Astrocyte (in vitro differentiated cells and primary cell): ENCODE results near the gene LGALS9B. TPM values are rescaled to one million over a fixed set of nuclear protein-coding genes. Genes with fewer than 3 reads are reported as not detected.
"Not testable (repeated sequence)": the region's sequence is repeated elsewhere in the genome, so short reads cannot be mapped to it uniquely, and the experiment has no call there.

Experiments
- DNase-seq: peaks from one replicate; pipeline ENCODE4 v3.0.0-alpha.2; 2010; ENCODE audit warnings: low read depth
- FAIRE-seq: peaks from 2 replicates; lab custom pipeline; 2011; peaks lifted over from hg19 to GRCh38; lab: Jason Lieb, UNC
- H2AFZ ChIP-seq: 2 replicates; pipeline ENCODE4 v1.6.0; 2012; ENCODE audit warnings: low read depth, low read length, inconsistent platforms
- H3K27ac ChIP-seq: 2 replicates; pipeline ENCODE4 v1.5.1; 2011; ENCODE audit warnings: low read depth, low read length, inconsistent platforms
- H3K27me3 ChIP-seq: 2 replicates; pipeline ENCODE4 v1.6.0; 2011; ENCODE audit warnings: low read length, inconsistent platforms; ENCODE audit not compliant: insufficient read depth
- H3K36me3 ChIP-seq: 2 replicates; pipeline ENCODE4 v1.5.1; 2011; ENCODE audit warnings: low read length, inconsistent platforms; ENCODE audit not compliant: insufficient read depth
- H3K4me1 ChIP-seq: 2 replicates; pipeline ENCODE4 v1.5.1; 2011; ENCODE audit warnings: low read length, inconsistent platforms; ENCODE audit not compliant: insufficient read depth
- H3K4me2 ChIP-seq: 2 replicates; pipeline ENCODE4 v1.6.0; 2012; ENCODE audit warnings: low read length, inconsistent platforms
- H3K4me3 ChIP-seq: 2 replicates; pipeline ENCODE4 v1.5.1; 2011; ENCODE audit warnings: low read depth, mild to moderate bottlenecking, low read length, inconsistent platforms; ENCODE audit not compliant: insufficient read depth
- H3K79me2 ChIP-seq: 2 replicates; pipeline ENCODE4 v1.6.0; 2012; ENCODE audit warnings: mild to moderate bottlenecking, low read length, inconsistent platforms; ENCODE audit not compliant: insufficient read depth
- H3K9ac ChIP-seq: 2 replicates; pipeline ENCODE4 v1.6.0; 2012; ENCODE audit warnings: mild to moderate bottlenecking, low read length, inconsistent platforms
- H3K9me3 ChIP-seq: 2 replicates; pipeline ENCODE4 v1.5.1; 2012; ENCODE audit warnings: low read depth, mild to moderate bottlenecking, low read length, inconsistent platforms; ENCODE audit not compliant: insufficient read depth
- H4K20me1 ChIP-seq: 2 replicates; pipeline ENCODE4 v1.6.0; 2012; ENCODE audit warnings: low read length, inconsistent platforms; ENCODE audit not compliant: insufficient read depth
- H3K27ac Mint-ChIP-seq: one replicate; pipeline ENCODE4 v1.8.0; 2021; ENCODE audit warnings: mild to moderate bottlenecking, mixed read lengths; ENCODE audit not compliant: unreplicated experiment
- H3K27me3 Mint-ChIP-seq: one replicate; pipeline ENCODE4 v1.8.0; 2021; ENCODE audit warnings: low read depth, mixed read lengths; ENCODE audit not compliant: unreplicated experiment
- H3K36me3 Mint-ChIP-seq: one replicate; pipeline ENCODE4 v1.8.0; 2021; ENCODE audit warnings: low read depth, mixed read lengths; ENCODE audit not compliant: unreplicated experiment
- H3K4me1 Mint-ChIP-seq: one replicate; pipeline ENCODE4 v1.8.0; 2021; ENCODE audit warnings: low read depth, mixed read lengths; ENCODE audit not compliant: unreplicated experiment
- H3K4me3 Mint-ChIP-seq: one replicate; pipeline ENCODE4 v1.8.0; 2021; ENCODE audit warnings: mild to moderate bottlenecking, moderate library complexity, mixed read lengths; ENCODE audit not compliant: unreplicated experiment
- H3K9me3 Mint-ChIP-seq: one replicate; pipeline ENCODE4 v1.8.0; 2021; ENCODE audit warnings: mild to moderate bottlenecking, mixed read lengths; ENCODE audit not compliant: unreplicated experiment
- total RNA-seq: library from RNA; stranded (reverse); gene quantifications from 2 replicates; pipeline ENCODE4 v1.2.1, GENCODE V29; 2021

Gene LGALS9B
- total RNA-seq, 1 donor from 2014 or later = not detected

DNA sequence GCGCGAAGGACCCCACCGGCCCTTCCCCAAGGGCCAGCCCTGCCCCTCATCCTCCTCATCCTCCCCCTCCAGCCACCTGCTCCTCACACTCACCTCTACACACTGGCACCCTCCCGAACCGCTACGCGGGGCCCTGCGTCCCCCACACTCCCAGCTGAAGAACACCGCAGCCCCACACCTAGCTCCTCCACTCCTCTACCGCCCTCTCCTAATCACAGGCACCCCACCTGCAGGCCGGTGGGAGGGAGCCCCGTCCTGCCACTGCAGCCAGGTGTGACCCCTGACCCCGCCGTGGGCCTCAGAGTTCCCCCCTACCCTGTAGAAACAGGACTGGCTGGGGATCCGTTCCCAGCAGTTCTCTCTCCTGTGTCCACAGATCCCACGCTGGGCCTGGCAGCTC lies 38.0 kb upstream of the LGALS9B start:
- H3K4me2 ChIP-seq, H4K20me1 ChIP-seq, H3K4me3 Mint-ChIP-seq, H3K36me3 ChIP-seq, FAIRE-seq, H3K27ac Mint-ChIP-seq, H3K9ac ChIP-seq, H3K4me3 ChIP-seq, H3K27me3 ChIP-seq, H3K27me3 Mint-ChIP-seq, H3K9me3 ChIP-seq, H3K9me3 Mint-ChIP-seq, H3K4me1 Mint-ChIP-seq, DNase-seq, H3K27ac ChIP-seq, H2AFZ ChIP-seq, H3K36me3 Mint-ChIP-seq, H3K4me1 ChIP-seq, H3K79me2 ChIP-seq: not testable (repeated sequence)

DNA sequence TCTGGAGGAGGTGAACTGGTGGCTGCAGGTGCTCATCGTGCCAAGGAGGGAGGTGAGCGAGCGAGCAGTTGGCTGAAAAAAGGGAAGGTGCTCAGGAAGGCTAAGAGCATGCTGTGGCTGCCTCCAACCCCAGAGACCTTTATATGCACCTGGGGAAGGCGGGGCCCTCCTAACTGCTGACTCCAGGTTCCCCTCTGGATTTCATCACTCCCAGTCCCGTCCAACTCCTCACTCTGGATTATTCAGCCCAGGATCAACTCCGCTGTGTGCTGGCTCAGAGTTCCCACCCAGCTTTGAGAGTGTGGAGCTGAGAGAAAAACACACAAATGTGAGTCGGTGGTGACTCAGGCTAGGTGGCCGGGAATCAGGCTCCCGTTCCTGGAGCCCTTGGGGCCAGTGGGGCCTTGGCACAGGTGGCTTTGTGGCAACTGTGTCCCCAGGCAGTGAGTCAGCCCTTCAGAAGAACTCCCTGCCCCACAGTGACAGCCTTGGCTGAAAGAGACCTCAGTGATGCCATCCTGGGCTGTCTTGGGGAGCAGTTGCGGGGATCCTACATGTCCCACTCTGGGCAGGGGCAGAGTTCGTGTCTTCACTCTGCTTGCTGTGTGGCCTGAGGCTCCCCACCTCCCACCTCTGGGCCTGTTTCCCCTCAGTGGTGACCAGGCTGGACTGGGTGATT lies 37.2 kb upstream of the LGALS9B start:
- H3K9ac ChIP-seq, H3K79me2 ChIP-seq, H3K36me3 ChIP-seq, H3K27ac Mint-ChIP-seq, H3K4me2 ChIP-seq, H3K4me1 Mint-ChIP-seq, H3K4me3 Mint-ChIP-seq, FAIRE-seq, DNase-seq, H3K27me3 ChIP-seq, H4K20me1 ChIP-seq, H3K27me3 Mint-ChIP-seq, H3K4me1 ChIP-seq, H2AFZ ChIP-seq, H3K9me3 Mint-ChIP-seq, H3K36me3 Mint-ChIP-seq, H3K9me3 ChIP-seq, H3K27ac ChIP-seq, H3K4me3 ChIP-seq: not testable (repeated sequence)

DNA sequence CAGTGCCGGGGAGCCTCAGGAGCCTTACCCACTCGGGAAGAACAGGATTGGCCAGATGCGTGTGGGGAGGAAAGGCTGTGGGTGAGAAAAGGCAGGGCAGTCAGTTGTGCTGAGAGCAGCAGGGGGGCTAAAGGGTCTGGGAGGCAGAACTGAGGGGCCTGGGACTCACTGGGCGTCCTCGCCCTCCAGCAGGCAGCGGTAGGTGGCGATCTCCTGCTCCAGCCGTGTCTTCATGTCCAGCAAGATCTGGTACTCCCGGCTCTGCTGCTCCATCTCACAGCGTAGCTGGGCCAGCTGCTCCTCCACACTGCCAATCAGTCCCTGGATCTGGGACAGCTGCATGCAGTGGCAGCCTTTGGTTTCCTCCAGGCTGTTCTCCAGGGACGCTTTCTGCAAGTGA lies 34.6 kb upstream of the LGALS9B start:
- H3K27me3 Mint-ChIP-seq, H3K36me3 Mint-ChIP-seq, H3K27ac ChIP-seq, H3K4me1 Mint-ChIP-seq, FAIRE-seq, H3K4me1 ChIP-seq, H3K9ac ChIP-seq, H3K36me3 ChIP-seq, H3K4me3 ChIP-seq, H2AFZ ChIP-seq, H3K4me2 ChIP-seq, H3K9me3 ChIP-seq, H3K27me3 ChIP-seq, H3K79me2 ChIP-seq, H3K9me3 Mint-ChIP-seq, DNase-seq, H3K4me3 Mint-ChIP-seq, H4K20me1 ChIP-seq, H3K27ac Mint-ChIP-seq: not testable (repeated sequence)

GRCh38 chr17:20500346-20500745 lies 33.0 kb upstream of the LGALS9B start:
- not testable (repeated sequence) for H3K79me2 ChIP-seq, H2AFZ ChIP-seq, H3K27me3 Mint-ChIP-seq, H3K27ac Mint-ChIP-seq, FAIRE-seq, H3K4me1 ChIP-seq, H3K36me3 Mint-ChIP-seq, H3K27ac ChIP-seq, H3K27me3 ChIP-seq, H3K9me3 Mint-ChIP-seq, H3K4me3 ChIP-seq, H3K36me3 ChIP-seq, H4K20me1 ChIP-seq, H3K9me3 ChIP-seq, H3K4me3 Mint-ChIP-seq, H3K4me1 Mint-ChIP-seq, H3K4me2 ChIP-seq, DNase-seq, H3K9ac ChIP-seq

- H3K27ac Mint-ChIP-seq, H3K4me2 ChIP-seq, H4K20me1 ChIP-seq, H3K4me1 ChIP-seq, H3K36me3 Mint-ChIP-seq, H3K36me3 ChIP-seq, H3K4me1 Mint-ChIP-seq, H3K9me3 ChIP-seq, H3K27me3 ChIP-seq, H3K4me3 Mint-ChIP-seq, H3K4me3 ChIP-seq, H3K9me3 Mint-ChIP-seq, H3K79me2 ChIP-seq, H3K9ac ChIP-seq, DNase-seq, FAIRE-seq, H3K27ac ChIP-seq, H3K27me3 Mint-ChIP-seq, H2AFZ ChIP-seq: not testable (repeated sequence)
Measured at GRCh38 chr17:20495420-20495819, 28.1 kb upstream of the LGALS9B start.

DNA sequence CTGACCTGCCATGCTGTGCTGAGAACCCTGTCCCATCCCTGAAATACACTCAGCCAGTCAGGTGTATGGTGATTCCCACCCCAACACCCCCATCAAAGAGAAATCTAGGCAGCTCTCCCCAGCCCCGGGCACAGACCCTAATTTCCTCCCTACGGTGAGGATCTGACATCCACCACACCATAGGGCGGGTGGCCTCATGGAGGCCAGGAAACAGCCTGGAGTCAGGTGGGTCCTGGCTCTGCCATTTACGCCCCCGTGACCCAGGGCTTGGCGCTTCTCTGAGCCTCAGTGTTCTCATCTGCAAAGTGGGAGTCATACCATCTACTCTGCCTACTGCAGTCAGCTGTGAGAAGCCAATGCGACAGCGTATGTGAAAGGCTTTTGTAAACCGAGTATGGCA lies 27.4 kb upstream of the LGALS9B start:
- not testable (repeated sequence) for H3K27me3 Mint-ChIP-seq, H3K9me3 Mint-ChIP-seq, H3K36me3 Mint-ChIP-seq, H3K36me3 ChIP-seq, H3K79me2 ChIP-seq, H3K4me3 ChIP-seq, H3K27ac Mint-ChIP-seq, H3K4me1 Mint-ChIP-seq, H3K4me3 Mint-ChIP-seq, DNase-seq, H2AFZ ChIP-seq, H3K9me3 ChIP-seq, FAIRE-seq, H3K9ac ChIP-seq, H3K27me3 ChIP-seq, H4K20me1 ChIP-seq, H3K27ac ChIP-seq, H3K4me1 ChIP-seq, H3K4me2 ChIP-seq
